ENCODE measurements around the gene GRM7. TPM values are rescaled to one million over a fixed set of nuclear protein-coding genes. Genes with fewer than 3 reads are reported as not detected.

GRM7 gene
- total and polyA plus RNA-seq, 2 donors (not counting 1 experiment from before 2014, with no cell fraction given) = not detected

GRCh38 chr3:7638103-7638502 is 777.2 kb downstream of the GRM7 start:
- Mint-ChIP-seq H3K9me3 (ENCODE audit: insufficient read depth) (no peaks in the 10 kb centered on the region), H3K27ac (no peak overlapping the region), H3K27me3 (no peaks in the 10 kb centered on the region), H3K4me1 (no peaks in the 10 kb centered on the region), H3K4me3 (no peak overlapping the region)
- no peaks in the 10 kb centered on the region for H3K79me2 ChIP-seq (ENCODE audit: control insufficient read depth, insufficient read depth, low read length)
- H3K36me3 ChIP-seq (replicated peaks in 1 of 2; ENCODE audit: control extremely low read depth in 1 of 2, control insufficient read depth in 1 of 2, extremely low read depth in 1 of 2, insufficient read depth in 2 of 2, low read length in 1 of 2) = no peaks in the 10 kb centered on the region
- no peak overlapping the region for H3K4me2 ChIP-seq (replicated peaks; ENCODE audit: low read depth, low read length, poor library complexity, severe bottlenecking)
- no peak overlapping the region for H3K4me3 ChIP-seq (ENCODE audit: control extremely low read depth in 1 of 5, extremely low read depth in 1 of 5, insufficient read depth in 1 of 5, low read depth in 2 of 5, low read length in 4 of 5)
- ATAC-seq (ENCODE audit: low read depth) = no peak
- POLR2A ChIA-PET = no interaction called here
- no peak overlapping the region for H3K27ac ChIP-seq (ENCODE audit: low read length in 2 of 2)
- no peak overlapping the region for H3K9ac ChIP-seq (ENCODE audit: low read length)
- H2AFZ ChIP-seq (ENCODE audit: insufficient read depth, low read depth, low read length, poor library complexity, severe bottlenecking) = no peak overlapping the region
- CTCF ChIA-PET = no interaction called here
- peaks cover 0 to 3% (median 0%) of the 10 kb centered on the region in 3 donors for H3K9me3 ChIP-seq (ENCODE audit: control extremely low read depth in 1 of 3, control insufficient read depth in 2 of 3, insufficient read depth in 1 of 3, low read length in 2 of 3)
- no peaks in the 10 kb centered on the region for H3K27me3 ChIP-seq (replicated peaks in 1 of 4; ENCODE audit: control extremely low read depth in 1 of 4, control insufficient read depth in 3 of 4, insufficient read depth in 4 of 4, low read length in 3 of 4)
- H4K20me1 ChIP-seq (ENCODE audit: control insufficient read depth, insufficient read depth, low read length, poor library complexity, severe bottlenecking) = no peaks in the 10 kb centered on the region
- no peak for DNase-seq
- H3K4me1 ChIP-seq (ENCODE audit: control insufficient read depth in 2 of 2, insufficient read depth in 2 of 2, low read length in 2 of 2) = no peaks in the 10 kb centered on the region
- intact Hi-C loops (cut with micrococcal nuclease) = no loop called here
- TF ChIP-seq EZH2 (IDR thresholded peaks at IDR 0.05; ENCODE audit: borderline replicate concordance, insufficient read depth, low read depth, low read length, poor library complexity, severe bottlenecking) (no peak), CTCF (IDR thresholded peaks at IDR 0.05) (no peak)

GRCh38 chr3:7640787-7641186 is 779.9 kb downstream of the GRM7 start:
- no peaks in the 10 kb centered on the region for H3K4me1 ChIP-seq (ENCODE audit: control insufficient read depth in 2 of 2, insufficient read depth in 2 of 2, low read length in 2 of 2)
- no peaks in the 10 kb centered on the region for H3K9me3 ChIP-seq (ENCODE audit: control extremely low read depth in 1 of 3, control insufficient read depth in 2 of 3, insufficient read depth in 1 of 3, low read length in 2 of 3)
- CTCF ChIA-PET = no interaction called here
- H4K20me1 ChIP-seq (ENCODE audit: control insufficient read depth, insufficient read depth, low read length, poor library complexity, severe bottlenecking) = no peaks in the 10 kb centered on the region
- H3K4me2 ChIP-seq (replicated peaks; ENCODE audit: low read depth, low read length, poor library complexity, severe bottlenecking) = no peak overlapping the region
- H3K27me3 ChIP-seq (replicated peaks in 1 of 4; ENCODE audit: control extremely low read depth in 1 of 4, control insufficient read depth in 3 of 4, insufficient read depth in 4 of 4, low read length in 3 of 4) = no peaks in the 10 kb centered on the region
- ATAC-seq (ENCODE audit: low read depth) (no peak), DNase-seq (no peak)
- Mint-ChIP-seq H3K27ac (no peak overlapping the region), H3K4me1 (no peaks in the 10 kb centered on the region), H3K4me3 (no peak overlapping the region), H3K27me3 (no peaks in the 10 kb centered on the region), H3K9me3 (ENCODE audit: insufficient read depth) (no peaks in the 10 kb centered on the region)
- H3K4me3 ChIP-seq (ENCODE audit: control extremely low read depth in 1 of 5, extremely low read depth in 1 of 5, insufficient read depth in 1 of 5, low read depth in 2 of 5, low read length in 4 of 5) = no peak overlapping the region
- H3K27ac ChIP-seq (ENCODE audit: low read length in 2 of 2) = no peak overlapping the region
- no peak overlapping the region for H3K9ac ChIP-seq (ENCODE audit: low read length)
- H3K79me2 ChIP-seq (ENCODE audit: control insufficient read depth, insufficient read depth, low read length) = no peaks in the 10 kb centered on the region
- TF ChIP-seq CTCF (IDR thresholded peaks at IDR 0.05) = no peak
- TF ChIP-seq EZH2 (IDR thresholded peaks at IDR 0.05; ENCODE audit: borderline replicate concordance, insufficient read depth, low read depth, low read length, poor library complexity, severe bottlenecking) = no peak
- intact Hi-C loops (cut with micrococcal nuclease) = no loop called here
- H2AFZ ChIP-seq (ENCODE audit: insufficient read depth, low read depth, low read length, poor library complexity, severe bottlenecking) = no peak overlapping the region
- POLR2A ChIA-PET = no interaction called here
- no peaks in the 10 kb centered on the region for H3K36me3 ChIP-seq (replicated peaks in 1 of 2; ENCODE audit: control extremely low read depth in 1 of 2, control insufficient read depth in 1 of 2, extremely low read depth in 1 of 2, insufficient read depth in 2 of 2, low read length in 1 of 2)
